GM21423 (cell line): Measurements from ENCODE around the gene GPC5.

Source experiments
- ATAC-seq: cut with Tn5 transposase; IDR thresholded peaks from one replicate; pipeline ENCODE4 v1.9.1; 2021; ENCODE audit warnings: mild to moderate bottlenecking, moderate library complexity; ENCODE audit not compliant: unreplicated experiment

Gene GPC5

DNA sequence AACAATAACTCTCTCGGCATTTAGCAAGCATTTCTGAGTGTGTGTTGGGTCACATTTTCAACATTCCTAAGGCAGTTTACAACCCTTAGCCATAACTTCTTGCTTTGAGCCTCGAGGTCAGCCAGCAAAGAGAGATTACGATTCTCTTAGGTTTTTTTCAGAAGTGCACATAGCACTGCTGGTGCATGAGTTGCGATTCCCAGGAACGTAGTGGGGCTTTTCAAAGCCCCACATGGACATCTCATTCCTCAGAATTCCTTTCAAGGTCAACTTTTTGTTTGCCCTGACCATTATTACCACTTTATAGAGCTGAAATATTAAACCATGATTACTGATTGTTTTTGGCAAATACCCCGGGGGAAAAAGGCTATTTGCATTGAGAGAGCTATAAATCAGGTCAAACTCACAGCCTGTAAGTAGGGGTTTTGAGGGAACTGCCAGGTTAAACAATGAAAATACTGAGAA is 705.3 kb downstream of the GPC5 start:
- no peak for ATAC-seq

DNA sequence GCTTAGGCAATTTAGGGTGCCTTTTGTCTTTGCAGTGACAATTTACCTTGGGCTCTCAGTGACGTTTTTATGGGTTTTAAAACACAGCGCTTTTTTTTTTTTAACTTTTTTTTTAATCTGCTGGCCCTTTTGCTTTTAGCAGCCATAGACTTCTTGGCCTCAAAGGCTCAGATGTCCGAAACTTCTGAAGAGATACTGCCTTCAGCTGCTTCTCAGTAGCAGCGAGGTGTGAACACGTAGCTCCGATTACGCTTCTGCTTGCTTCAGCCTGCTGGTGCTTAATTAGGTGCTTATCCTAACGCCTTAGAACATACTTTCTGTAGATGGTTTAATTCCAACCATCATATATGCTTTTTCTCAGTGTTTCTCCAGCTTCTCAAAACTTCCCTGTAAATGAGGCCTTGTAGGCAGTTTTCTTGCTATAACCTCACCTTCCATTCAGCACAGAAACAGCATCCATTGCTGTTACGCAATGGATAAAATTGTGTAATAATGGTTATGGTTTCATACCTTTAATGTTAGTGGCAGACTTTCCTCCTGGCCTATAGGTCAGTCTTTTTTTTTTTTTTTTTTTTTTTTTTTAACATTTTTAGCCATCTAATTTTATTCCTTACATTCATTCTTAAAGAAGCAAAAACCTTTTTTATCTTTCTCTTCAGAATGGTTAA is 723.9 kb downstream of the GPC5 start:
- ATAC-seq = no peak

DNA sequence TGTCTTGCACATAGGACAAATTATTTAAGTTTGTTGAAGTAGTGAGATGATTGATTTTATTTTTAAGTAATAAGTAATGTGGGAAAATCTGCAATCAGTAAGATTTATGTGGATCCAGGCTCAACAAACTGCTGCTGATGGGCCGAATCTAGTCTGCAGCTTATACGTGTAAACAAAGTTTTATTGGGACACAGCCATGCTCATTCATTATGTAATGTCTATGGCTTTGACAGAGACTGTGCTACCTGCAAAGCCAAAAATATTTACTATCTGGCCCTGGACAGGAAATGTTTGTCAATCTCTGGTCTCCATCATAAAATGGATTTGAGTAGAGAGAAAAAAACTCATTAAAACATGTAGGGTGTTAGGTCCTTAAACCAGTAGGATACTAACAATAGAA is 728.0 kb downstream of the GPC5 start:
- ATAC-seq = no peak

DNA sequence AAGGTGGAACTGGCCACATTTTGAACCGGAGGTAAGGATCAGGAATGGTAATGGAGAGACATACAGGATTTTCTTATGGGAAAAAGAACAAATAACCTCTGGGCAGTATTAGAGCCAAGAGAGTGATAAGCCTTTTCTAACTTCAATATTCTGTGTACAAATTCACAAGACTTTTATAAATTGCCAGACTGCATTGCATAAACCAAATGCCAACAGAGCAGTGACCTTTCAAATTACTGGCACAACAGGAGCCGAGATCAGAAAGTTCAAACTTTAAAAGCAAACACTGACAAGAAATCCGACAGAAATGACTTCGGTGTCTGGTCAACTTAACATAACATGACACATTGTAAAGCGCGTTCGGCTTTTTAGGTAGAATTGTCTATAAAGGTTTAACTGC is 737.1 kb downstream of the GPC5 start:
- no peak for ATAC-seq

DNA sequence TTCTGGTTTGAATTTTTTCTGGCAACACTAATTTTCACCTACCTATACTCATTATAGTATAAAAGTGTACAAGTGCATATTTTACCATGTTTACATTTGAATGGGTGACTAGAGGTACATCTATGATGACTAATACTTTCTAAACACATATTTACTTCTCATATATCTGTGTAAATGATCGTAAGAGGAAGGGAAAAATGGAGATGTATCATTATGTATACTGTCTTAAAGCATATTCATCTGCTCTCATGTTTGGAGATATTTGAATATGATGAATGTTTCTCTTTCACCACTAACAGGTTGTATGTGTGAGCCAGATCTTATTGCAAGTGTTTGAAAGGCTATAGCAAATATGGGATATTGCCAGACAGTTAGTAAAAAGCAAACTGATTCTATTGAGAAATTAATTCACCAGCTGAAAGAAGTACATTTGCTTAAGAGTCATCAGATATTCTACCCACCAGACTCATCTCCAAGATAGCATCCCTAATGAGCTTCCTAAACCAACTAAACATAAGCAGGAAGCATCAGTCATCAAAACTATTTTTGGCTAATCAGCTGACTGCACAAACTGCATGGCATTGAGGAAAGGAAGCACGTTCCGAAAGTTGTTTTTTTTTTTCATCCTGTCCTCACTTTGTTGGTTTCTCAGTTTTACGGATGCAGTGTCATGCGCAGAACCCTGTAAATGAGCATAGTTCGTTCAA is 738.2 kb downstream of the GPC5 start:
- ATAC-seq = no peak

DNA sequence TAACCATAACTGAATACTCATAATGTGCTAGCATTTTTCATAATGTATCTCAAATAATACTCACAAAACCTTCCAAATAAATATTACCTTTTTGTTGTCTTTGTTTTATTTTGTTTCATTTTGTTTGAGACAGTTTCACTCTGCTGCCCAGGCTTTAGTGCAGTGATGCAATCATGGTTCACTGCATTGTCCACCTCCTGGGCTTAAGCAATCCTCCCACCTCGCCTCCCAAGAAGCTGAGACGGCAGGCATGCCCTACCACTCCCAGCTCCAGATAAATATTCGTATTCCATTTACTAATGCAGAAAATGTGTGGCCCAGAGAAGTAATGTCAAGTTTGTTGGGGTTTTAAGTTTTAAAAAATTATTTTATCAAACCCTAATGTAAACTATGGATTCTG is 739.1 kb downstream of the GPC5 start:
- ATAC-seq = no peak

DNA sequence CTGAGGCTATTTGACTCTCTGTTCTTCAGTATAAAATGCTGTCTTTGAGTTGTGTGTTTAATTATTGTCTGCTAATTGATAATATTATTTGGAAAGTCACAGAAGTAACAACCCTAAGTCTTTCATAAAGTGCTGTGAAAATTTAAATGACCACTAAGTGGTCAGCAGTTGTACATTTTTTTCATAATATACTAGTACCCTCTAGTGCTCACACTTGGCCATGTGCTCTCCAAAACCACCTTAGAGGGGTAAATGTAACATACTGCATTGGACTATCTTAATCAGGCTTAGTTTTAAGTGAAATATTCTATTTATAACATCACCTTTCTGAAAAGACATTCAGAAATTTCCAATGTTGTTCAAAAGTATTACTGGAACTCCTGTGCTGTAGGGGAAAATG is 745.3 kb downstream of the GPC5 start:
- ATAC-seq = no peak

DNA sequence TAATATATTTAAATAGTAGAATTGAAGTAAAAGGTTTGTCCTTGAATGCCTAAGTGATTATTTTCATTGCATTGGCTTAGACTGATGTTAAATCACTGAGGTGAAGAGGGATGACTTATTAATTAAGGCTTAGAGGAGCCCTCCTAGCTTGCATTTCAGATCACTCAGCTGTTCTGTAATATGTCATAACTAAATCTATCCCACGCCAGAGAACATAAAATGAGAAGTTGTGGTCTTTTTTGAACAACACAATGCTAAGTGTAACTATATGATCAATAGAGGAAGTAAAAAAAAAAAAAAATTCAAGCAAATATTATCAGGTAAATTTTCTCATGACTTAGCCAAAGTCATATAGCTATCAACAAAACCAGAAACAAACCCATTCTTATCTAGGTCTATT is 752.2 kb downstream of the GPC5 start:
- no peak for ATAC-seq

DNA sequence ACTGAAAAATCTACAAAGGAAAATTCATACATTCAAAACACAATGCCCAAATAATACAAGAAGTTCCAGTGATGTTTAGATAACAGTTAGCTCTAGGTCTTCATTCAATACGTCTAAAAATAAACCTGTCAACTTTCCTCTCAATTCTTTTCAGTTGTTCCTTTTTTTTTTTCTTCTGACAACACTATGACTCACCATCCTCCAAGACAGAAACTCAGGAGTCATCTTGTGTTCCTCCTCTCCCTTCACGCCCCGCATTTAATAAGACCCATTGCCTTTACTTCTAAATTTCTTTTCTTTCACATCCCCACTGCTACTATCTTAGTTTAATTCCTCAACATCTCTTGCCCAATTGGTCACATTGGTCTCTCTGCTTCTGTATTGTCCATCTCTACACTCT is 759.9 kb downstream of the GPC5 start:
- ATAC-seq = no peak

DNA sequence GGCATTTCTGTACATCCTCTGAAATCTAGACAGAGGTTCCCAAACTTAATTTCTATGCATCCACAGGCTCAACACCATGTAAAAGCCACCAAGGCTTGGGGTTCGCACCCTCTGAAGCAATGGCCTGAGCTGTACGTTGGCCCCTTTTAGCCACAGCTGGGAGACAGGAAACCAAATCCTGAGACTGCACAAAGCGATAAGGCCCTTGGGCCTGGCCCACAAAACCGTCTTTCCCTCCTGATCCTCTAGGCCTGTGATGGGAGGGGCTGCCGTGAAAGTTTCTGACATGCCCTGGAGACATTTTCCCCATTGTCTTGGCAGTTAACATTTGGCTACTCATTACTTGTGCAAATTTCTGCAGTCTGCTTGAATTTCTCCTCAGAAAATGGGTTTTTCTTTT is 766.4 kb downstream of the GPC5 start:
- no peak for ATAC-seq

DNA sequence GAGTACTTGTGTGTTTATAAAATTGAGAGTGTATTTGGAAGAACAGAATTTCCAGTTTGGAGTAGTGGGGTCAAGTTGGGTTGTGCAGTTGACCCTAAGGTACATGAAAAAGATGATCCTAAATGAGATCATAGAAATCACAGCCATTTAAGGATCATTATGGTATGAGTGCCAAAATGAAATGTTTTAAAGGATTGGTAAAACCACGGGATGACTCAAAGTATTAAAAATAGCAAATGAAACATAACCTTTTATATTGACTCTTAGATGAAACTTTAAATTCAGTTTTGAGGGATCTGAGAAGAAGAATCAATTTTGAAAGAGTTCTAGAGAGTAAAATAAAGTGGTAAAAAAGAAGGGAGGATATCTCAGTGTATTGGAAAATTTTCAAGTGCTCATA is 773.8 kb downstream of the GPC5 start:
- ATAC-seq = no peak

DNA sequence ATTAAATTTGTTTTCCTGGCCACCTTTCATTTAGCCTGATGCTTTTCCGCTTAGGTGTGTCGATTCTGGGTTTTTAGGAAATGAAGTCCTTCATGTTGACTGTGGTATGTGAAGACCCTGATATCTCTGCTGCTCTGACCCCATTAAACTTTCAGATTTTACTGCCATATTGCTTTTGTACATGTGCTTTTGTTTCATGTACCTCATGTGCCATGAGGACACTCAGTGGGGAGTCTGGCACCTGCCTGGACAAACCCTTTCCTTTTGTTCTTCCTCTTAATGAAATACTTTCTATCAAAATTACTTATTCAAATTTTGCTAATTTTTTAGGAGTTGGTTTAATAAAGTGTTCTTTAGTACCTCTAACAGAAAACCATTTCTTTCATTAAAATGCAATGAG is 774.8 kb downstream of the GPC5 start:
- no peak for ATAC-seq

DNA sequence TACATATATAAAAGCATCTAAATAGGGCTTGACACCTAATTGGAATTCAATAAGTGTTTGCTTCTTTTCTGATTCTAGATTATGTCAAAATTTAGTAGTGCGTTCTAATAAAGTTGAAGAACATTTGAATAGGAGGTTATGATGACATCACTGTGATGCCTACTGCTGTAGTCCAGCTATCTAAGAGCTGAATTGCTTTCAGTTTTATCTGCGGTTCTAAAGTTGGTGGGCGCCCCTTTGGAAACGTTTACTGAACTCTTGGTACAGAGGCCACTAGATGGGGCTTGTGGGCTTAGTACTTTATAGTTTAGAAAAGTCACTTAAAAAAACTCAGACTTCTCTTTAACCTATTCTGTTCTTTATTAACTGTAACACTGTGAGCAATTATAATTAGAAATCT is 776.9 kb downstream of the GPC5 start:
- no peak for ATAC-seq

DNA sequence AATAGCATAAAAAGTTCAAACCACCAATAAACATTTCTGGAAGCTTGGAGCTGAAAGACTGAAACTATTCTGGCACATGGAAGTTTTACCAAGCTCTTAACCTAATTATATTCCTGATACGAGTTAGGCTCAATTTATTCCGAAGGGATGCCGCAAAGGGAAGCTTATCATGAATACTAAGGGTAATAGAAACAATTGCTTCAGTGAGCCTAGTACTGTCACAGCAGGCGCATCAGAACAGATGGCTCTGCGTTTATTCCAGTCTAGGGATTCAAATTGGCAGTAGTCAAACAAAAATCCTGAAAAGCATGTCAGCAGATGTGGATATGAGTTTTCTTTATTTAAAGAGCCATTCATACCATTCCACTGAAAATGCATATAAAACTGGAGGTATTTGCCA is 779.5 kb downstream of the GPC5 start:
- no peak for ATAC-seq

DNA sequence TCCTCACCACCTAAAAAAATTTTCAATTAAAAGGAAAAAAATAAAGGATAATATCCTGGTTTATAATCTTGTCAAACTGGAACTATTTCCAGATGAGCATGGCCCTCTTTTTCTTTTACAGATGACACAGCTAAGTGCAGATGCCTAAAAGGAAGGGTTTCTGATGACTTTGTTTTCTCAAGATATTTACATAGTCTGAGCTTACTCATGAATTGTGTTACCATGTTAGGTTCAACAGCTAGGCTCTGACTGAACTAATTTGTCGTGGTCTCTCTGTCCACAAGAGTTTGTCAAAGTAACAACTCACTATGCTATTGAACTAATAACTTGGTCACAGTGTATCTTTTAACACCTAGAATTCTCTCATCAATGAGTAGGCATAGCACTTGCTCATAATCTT is 780.8 kb downstream of the GPC5 start:
- ATAC-seq = no peak

DNA sequence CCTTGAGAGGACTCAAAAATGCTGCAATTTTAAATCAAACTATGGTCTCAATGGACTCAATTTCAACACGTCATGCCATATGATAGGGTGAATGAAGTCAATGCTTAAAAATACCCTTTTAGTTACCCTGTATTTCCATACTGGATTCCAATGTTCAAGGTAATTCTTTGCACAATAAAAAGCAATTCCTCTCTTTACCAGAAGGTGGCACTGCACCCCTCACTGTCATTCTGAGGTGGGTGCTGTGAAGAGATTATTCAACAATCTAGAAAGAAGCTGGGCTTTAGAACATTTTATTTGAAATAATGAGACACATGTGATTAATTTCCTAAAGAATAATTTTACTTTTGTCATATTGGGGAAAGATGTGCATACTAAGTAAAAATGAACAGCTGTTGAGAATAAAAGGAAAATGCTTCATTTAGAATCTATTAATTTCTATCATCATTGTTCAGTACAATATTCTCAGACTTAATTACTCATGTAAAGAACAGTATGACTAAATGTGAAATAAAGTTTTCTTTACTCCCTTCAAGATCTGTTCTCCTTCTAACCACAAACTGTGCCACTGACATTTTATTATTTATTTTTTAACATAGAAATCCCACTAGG is 789.1 kb downstream of the GPC5 start:
- peak; percentile 75 for ATAC-seq

DNA sequence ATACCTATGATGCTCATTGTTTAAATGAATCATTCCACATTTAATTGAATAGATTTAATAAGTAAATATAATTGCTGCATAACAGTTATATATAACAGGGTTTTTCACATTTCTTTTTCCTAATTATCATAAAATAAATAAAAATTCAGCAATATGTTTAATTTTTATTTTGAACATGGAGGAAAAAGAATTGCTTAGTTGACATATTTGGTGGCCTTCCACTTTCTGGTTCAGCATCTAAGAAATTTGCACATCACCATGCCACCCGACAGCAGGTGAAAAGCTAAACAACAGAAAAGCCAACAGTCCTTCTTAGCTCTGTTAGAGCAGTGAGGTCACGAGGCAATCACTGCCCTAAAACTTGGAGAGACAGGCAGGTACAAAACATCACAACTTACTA is 790.2 kb downstream of the GPC5 start:
- ATAC-seq = no peak

DNA sequence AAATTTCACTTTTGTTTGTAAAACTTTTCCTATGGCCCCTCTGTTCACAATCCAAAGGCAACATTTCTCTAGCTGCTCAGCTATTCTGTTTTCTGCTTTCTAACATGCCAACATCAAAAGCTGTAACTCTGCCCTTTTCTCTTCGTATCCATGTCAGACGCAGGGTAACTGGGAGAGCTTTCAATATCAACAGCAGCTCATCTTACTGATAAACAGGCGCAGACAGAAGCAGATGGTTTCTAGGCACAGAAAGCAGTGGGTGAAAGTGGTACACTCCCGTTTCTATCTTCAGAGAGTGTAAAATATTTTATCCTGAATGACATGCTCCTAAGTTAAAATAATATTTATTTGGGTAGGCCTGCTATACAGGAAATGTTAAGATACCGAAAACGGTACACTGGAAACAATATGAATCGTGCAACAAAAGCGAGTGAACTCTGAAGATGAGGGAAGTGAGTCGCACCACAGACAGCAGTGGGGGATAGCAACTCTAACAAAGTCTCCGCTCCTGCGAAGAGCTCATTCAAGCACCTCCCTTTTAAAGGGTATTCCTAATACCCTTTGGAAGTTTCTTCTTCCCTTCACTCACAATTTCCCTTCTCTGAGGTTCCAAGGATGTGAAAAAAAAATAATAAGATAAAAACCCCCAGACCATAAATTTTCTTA is 798.3 kb downstream of the GPC5 start:
- no peak for ATAC-seq

DNA sequence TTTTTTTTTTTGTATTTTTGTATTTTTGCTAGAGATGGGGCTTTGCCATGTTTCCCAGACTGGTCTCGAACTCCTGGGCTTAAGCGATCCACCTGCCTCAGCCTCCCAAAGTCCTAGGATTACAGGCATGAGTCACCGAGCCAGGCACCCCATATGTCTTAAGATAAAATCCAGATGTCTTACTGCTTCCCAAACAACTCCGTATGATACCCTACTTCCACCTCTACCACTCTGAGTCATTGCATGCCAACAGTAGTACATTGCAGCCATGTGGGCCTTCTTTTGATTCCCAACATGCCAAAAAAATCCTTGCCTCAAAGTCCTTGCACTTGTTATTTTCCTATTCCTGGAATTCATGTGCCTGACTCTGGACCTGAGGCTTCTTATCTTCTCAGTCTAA is 799.2 kb downstream of the GPC5 start:
- no peak for ATAC-seq

DNA sequence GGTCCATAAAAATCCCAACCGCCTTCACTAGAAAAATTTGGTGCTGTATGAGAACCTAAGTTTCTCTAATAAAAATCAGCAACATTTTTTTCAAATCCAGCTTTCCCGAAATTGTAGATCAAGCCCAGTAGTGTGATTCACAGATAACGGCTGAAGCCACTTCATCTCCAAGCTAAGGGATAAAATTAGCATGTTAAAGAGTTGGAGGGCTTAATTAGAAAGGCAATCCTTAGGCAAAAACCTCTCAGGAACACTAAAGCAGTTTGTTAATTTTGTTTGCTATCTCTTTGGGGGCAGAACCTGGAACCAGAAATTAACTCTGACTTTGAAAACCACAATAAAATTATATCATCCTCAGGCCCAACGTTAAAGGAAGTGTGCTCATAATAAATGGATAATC is 820.2 kb downstream of the GPC5 start:
- ATAC-seq = no peak

DNA sequence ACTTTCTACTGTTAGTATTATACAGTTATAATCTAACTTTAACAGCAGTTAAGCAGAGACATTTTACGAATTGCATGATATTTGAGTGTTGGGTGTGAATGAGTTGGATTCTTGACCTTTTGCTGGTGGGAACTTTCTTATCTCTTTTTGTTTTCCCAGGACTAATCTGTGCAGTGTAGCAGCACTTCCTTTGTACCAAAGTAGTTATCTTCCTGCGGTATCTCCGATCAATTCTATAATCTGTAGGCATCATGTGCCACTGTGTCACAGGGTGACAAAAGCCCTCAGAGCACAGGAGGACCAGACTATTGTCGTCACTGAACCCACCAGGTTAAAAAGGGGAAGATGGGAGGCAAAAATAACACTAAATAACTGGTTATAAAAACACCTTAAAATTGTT is 823.5 kb downstream of the GPC5 start:
- no peak for ATAC-seq
